HepG2 (cell line): ENCODE measurements around the gene NECTIN3. TPM values are rescaled to one million over a fixed set of nuclear protein-coding genes. Genes with fewer than 3 reads are reported as not detected.

Source experiments
- ETV6 ChIP-seq: sonication (generic); formaldehyde crosslinking; conservative IDR thresholded peaks from 2 replicates; pipeline ENCODE4 v1.4.0; 2020; ENCODE audit warnings: missing genetic modification reagents
- FOSL2 ChIP-seq: sonication (generic); formaldehyde crosslinking; IDR thresholded peaks from 2 replicates; pipeline ENCODE4 v1.4.0; 2020; ENCODE audit warnings: missing genetic modification reagents
- FOXC1 ChIP-seq: sonication (generic); formaldehyde crosslinking; IDR thresholded peaks from 2 replicates; pipeline ENCODE4 v1.8.0; 2022; ENCODE audit warnings: mild to moderate bottlenecking, missing genetic modification reagents, borderline replicate concordance
- GMEB1 ChIP-seq: sonication (generic); formaldehyde crosslinking; IDR thresholded peaks from 2 replicates; pipeline ENCODE4 v1.5.1; 2020; ENCODE audit warnings: missing genetic modification reagents, mild to moderate bottlenecking, borderline replicate concordance
- IKZF5 ChIP-seq: IDR thresholded peaks from 2 replicates; pipeline ENCODE4 v1.6.1; 2018; ENCODE audit warnings: missing genetic modification reagents, mild to moderate bottlenecking, missing compliant biosample characterization
- KMT2A ChIP-seq: sonication (generic); formaldehyde crosslinking; IDR thresholded peaks from 2 replicates; pipeline ENCODE4 v1.4.0; 2020; ENCODE audit warnings: missing genetic modification reagents
- MAFG ChIP-seq: sonication (generic); formaldehyde crosslinking; IDR thresholded peaks from 2 replicates; pipeline ENCODE4 v1.5.1; 2020; ENCODE audit warnings: mild to moderate bottlenecking, missing genetic modification reagents
- MXD3 ChIP-seq: IDR thresholded peaks from 2 replicates; pipeline ENCODE4 v1.6.1; 2016; ENCODE audit warnings: mild to moderate bottlenecking, missing biosample characterization, missing genetic modification reagents
- PHF21A ChIP-seq: sonication (generic); formaldehyde crosslinking; IDR thresholded peaks from 2 replicates; pipeline ENCODE4 v1.5.0; 2020; ENCODE audit warnings: mild to moderate bottlenecking, missing genetic modification reagents
- PITX1 ChIP-seq: sonication (generic); formaldehyde crosslinking; IDR thresholded peaks from 2 replicates; pipeline ENCODE4 v1.5.1; 2020; ENCODE audit warnings: mild to moderate bottlenecking, missing genetic modification reagents
- POLR2G ChIP-seq: fragments of 200-400 bp; formaldehyde crosslinking; IDR thresholded peaks from 2 replicates; pipeline ENCODE4 v1.6.1; 2018; ENCODE audit warnings: mild to moderate bottlenecking, low read depth, low read length, moderate library complexity
- RBFOX2 ChIP-seq: fragments of 200-400 bp; formaldehyde crosslinking; IDR thresholded peaks from 2 replicates; pipeline ENCODE4 v1.6.1; 2017; ENCODE audit warnings: low read depth, mild to moderate bottlenecking, low read length
- RBM22 ChIP-seq: fragments of 200-400 bp; formaldehyde crosslinking; optimal IDR thresholded peaks from 2 replicates; pipeline ENCODE3; 2017; ENCODE audit warnings: mild to moderate bottlenecking, low read length, moderate library complexity
- SP2 ChIP-seq: sonication (generic); formaldehyde crosslinking; IDR thresholded peaks from 2 replicates; pipeline ENCODE4 v1.5.1; 2020; ENCODE audit warnings: mild to moderate bottlenecking, missing genetic modification reagents
- SYNCRIP ChIP-seq: fragments of 200-400 bp; formaldehyde crosslinking; IDR thresholded peaks from 2 replicates; pipeline ENCODE4 v1.6.1; 2018; ENCODE audit warnings: mild to moderate bottlenecking, low read depth, low read length; ENCODE audit not compliant: insufficient read depth
- TMF1 ChIP-seq: sonication (generic); formaldehyde crosslinking; IDR thresholded peaks from 2 replicates; pipeline ENCODE4 v1.8.1; 2022; ENCODE audit warnings: low read depth, missing genetic modification reagents
- ZBTB43 ChIP-seq: sonication (generic); formaldehyde crosslinking; conservative IDR thresholded peaks from 2 replicates; pipeline ENCODE4 v1.4.0; 2020; ENCODE audit warnings: missing genetic modification reagents
- ZFYVE20 ChIP-seq: sonication (generic); formaldehyde crosslinking; IDR thresholded peaks from 2 replicates; pipeline ENCODE4 v1.8.0; 2023; ENCODE audit warnings: low read depth, mild to moderate bottlenecking, moderate library complexity, missing genetic modification reagents, borderline replicate concordance
- ZNF292 ChIP-seq: sonication (generic); formaldehyde crosslinking; IDR thresholded peaks from 2 replicates; pipeline ENCODE4 v1.8.1; 2022; ENCODE audit warnings: mild to moderate bottlenecking, low read depth, missing genetic modification reagents, borderline replicate concordance
- ZNF547 ChIP-seq: sonication (generic); formaldehyde crosslinking; IDR thresholded peaks from 2 replicates; pipeline ENCODE4 v1.5.1; 2020; ENCODE audit warnings: mild to moderate bottlenecking, missing genetic modification reagents
- ZNF572 ChIP-seq: sonication (generic); formaldehyde crosslinking; IDR thresholded peaks from 2 replicates; pipeline ENCODE4 v1.5.1; 2020; ENCODE audit warnings: mild to moderate bottlenecking, missing genetic modification reagents
- ZNF678 ChIP-seq: sonication (generic); formaldehyde crosslinking; IDR thresholded peaks from 2 replicates; pipeline ENCODE4 v1.4.0; 2020; ENCODE audit warnings: mild to moderate bottlenecking, missing genetic modification reagents
- ZNF7 ChIP-seq: IDR thresholded peaks from 2 replicates; pipeline ENCODE4 v1.6.1; 2016; ENCODE audit warnings: missing biosample characterization, missing genetic modification reagents
- ZNF770 ChIP-seq: sonication (generic); formaldehyde crosslinking; IDR thresholded peaks from 2 replicates; pipeline ENCODE4 v1.5.0; 2020; ENCODE audit warnings: mild to moderate bottlenecking, missing genetic modification reagents
- polyA plus RNA-seq, 8 experiments: library from polyadenylated mRNA; depleted of rRNA in 3 of 8; stranded (reverse) in 7 of 8; unstranded in 1 of 8; fragments of >200 nt; fragmentation: Illumina TruSeq in 4 of 8; extraction: Trizol in 4 of 8; gene quantifications; 2 replicates each; pipeline versions ENCODE4 v1.2.1 to v1.2.3, GENCODE V29; 2011 to 2016; ENCODE audit warnings: low read depth in 4 of 8, missing spikeins in 1 of 8, mixed read lengths in 1 of 8; ENCODE audit not compliant: insufficient read depth in 1 of 8
- total RNA-seq, 5 experiments: library from RNA; depleted of rRNA; stranded (reverse); fragments of >200 nt; fragmentation: Illumina TruSeq; extraction: Trizol; gene quantifications; 2 replicates each; pipeline ENCODE4 v1.2.3, GENCODE V29; 2016; ENCODE audit warnings: low read depth in 1 of 5

NECTIN3 gene
- total and polyA plus RNA-seq, 2 of the 13 experiments (the other 11 are each of a cell fraction or from before 2014, with no cell fraction given): 10.4 to 45.1 TPM

GRCh38 chr3:111069974-111070771 lies 1.4 kb upstream of the NECTIN3 start (continued):
- TF ChIP-seq GMEB1 (CRISPR knock-in tag): no peak
- no peak for TF ChIP-seq ZNF572 (CRISPR knock-in tag)
- TF ChIP-seq SP2 (CRISPR knock-in tag): no peak
- no peak for TF ChIP-seq ZFYVE20 (CRISPR knock-in tag)
- no peak for TF ChIP-seq TMF1 (CRISPR knock-in tag)
- no peak for TF ChIP-seq KMT2A (CRISPR knock-in tag)
- TF ChIP-seq IKZF5 (CRISPR knock-in tag): 0 out of 2 replicates have a peak, but pooled peaks have one; percentile 11
- no peak for TF ChIP-seq PITX1 (CRISPR knock-in tag)
- no peak for TF ChIP-seq MAFG
- peak; percentile 44 for TF ChIP-seq POLR2G
- TF ChIP-seq ZNF770: no peak
- no peak for TF ChIP-seq MXD3 (CRISPR knock-in tag)
- no peak for TF ChIP-seq FOSL2 (CRISPR knock-in tag)
- TF ChIP-seq RBFOX2: no peak
- TF ChIP-seq PHF21A (CRISPR knock-in tag): peak; percentile 10
- no peak for TF ChIP-seq ZNF7 (CRISPR knock-in tag)
- no peak for TF ChIP-seq RBM22
- TF ChIP-seq ZNF292 (CRISPR knock-in tag): peak; percentile 18; the same call in 1 of the 2 replicates
- no peak for TF ChIP-seq ZBTB43 (CRISPR knock-in tag)
- no peak for TF ChIP-seq ETV6 (CRISPR knock-in tag)
- no peak for TF ChIP-seq ZNF678 (CRISPR knock-in tag)
- TF ChIP-seq SYNCRIP: no peak
- TF ChIP-seq ZNF547 (CRISPR knock-in tag): peak; percentile 41; the same call in 1 of the 2 replicates
- 0 out of 2 replicates have a peak, but pooled peaks have one; percentile 20 for TF ChIP-seq FOXC1 (CRISPR knock-in tag)
